Activated CD8-positive, alpha-beta T cell treated with anti-CD3 and anti-CD28 coated beads for 36 hours (primary cell): ENCODE measurements around the gene ATP2B1. TPM values are rescaled to one million over a fixed set of nuclear protein-coding genes. Genes with fewer than 3 reads are reported as not detected.

ENCODE experiments used
- ATAC-seq: fragments of 200-7000 bp; cut with Tn5 transposase; one replicate; pipeline ENCODE4 v1.10.0; 2021; ENCODE audit warnings: mild to moderate bottlenecking, moderate library complexity
- CTCF ChIA-PET: fragments of 350-600 bp; sonication (Branson Sonifier 250); formaldehyde crosslinking; loops from one replicate; lab custom pipeline; 2021; ENCODE audit warnings: antibody characterized with exemption; lab: Charles Lee
- POLR2A ChIA-PET: fragments of 350-600 bp; sonication (Branson Sonifier 250); formaldehyde crosslinking; loops from one replicate; lab custom pipeline; 2021; ENCODE audit warnings: antibody characterized with exemption; lab: Charles Lee
- DNase-seq: peaks from one replicate; pipeline ENCODE4 v3.0.0-alpha.2; 2020
- H3K27ac Mint-ChIP-seq: one replicate; pipeline ENCODE4 v1.8.0; 2021; ENCODE audit warnings: mild to moderate bottlenecking, mixed read lengths
- H3K27me3 Mint-ChIP-seq: one replicate; pipeline ENCODE4 v1.8.0; 2021; ENCODE audit warnings: mixed read lengths
- H3K36me3 Mint-ChIP-seq: one replicate; pipeline ENCODE4 v1.8.0; 2021; ENCODE audit warnings: low read depth, mixed read lengths
- H3K4me1 Mint-ChIP-seq: one replicate; pipeline ENCODE4 v1.8.0; 2021; ENCODE audit warnings: low read depth, mixed read lengths
- H3K4me3 Mint-ChIP-seq: one replicate; pipeline ENCODE4 v1.8.0; 2021; ENCODE audit warnings: mild to moderate bottlenecking, moderate library complexity, mixed read lengths
- H3K9me3 Mint-ChIP-seq: one replicate; pipeline ENCODE4 v1.8.0; 2021; ENCODE audit warnings: mixed read lengths
- intact Hi-C: fragments of 100-400 bp; cut with micrococcal nuclease; formaldehyde crosslinking; loops from one replicate; pipeline ENCODE4 v1.10.0; 2022
- total RNA-seq, 2 experiments: library from RNA; stranded (reverse); gene quantifications; one replicate each; pipeline ENCODE4 v1.2.3, GENCODE V29; 2021
- TF ChIP-seq, protein P1 (sequence below): fragments of 200-600 bp; IDR thresholded peaks from one replicate; pipeline ENCODE4 v1.8.0; 2022; ENCODE audit warnings: antibody characterized with exemption, mild to moderate bottlenecking

Gene ATP2B1
- total RNA-seq, 2 experiments from 2014 or later = 20.8 to 26.2 TPM

DNA sequence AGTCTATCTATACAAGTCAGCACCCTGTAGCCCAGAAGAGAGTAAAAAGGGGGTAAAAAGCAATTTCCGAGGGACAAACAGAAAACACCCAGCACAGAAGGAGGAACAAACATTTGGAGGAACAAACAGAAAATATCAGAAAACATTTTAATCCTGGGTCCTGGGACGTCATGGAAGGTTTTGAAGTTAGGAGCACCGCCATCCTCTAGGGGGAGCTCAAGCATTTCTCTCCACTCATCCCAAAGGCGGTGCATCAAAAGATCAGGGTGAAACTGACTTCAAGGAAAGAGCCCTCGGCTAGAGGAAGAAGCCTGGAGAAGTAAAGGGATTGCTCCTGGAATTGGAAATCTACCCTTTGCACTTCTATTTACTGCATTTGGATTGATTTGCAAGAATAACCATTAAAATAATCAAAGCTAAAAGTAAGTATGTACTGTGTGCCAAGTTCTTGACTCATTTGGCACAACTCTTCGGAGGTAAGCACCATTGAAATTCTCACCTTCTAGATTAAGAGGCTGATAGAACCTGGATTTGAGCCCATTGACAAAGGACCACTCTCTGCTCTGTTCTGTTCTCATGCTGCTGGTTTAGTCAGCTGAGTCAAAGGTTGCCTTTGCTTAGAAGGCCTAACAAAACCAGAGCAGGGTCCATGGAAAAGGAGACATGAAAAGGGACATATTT lies 165.6 kb downstream of the ATP2B1 start:
- H3K36me3 Mint-ChIP-seq = no peaks in the 10 kb centered on the region
- no peaks in the 10 kb centered on the region for H3K27me3 Mint-ChIP-seq
- H3K9me3 Mint-ChIP-seq = no peaks in the 10 kb centered on the region
- intact Hi-C loops = loop anchor here (5.0 kb wide), 3 partner anchors 419 to 1309 kb away; no protein-coding TSS in a partner anchor
- H3K4me1 Mint-ChIP-seq = peaks cover 6% of the 10 kb centered on the region
- no peak overlapping the region for H3K27ac Mint-ChIP-seq
- peak; percentile 80 for DNase-seq
- ChIA-PET POLR2A (interaction anchor here (0.9 kb wide), 1 partner anchor 66 kb away, joined by 3 read pairs; no protein-coding TSS in a partner anchor), CTCF (interaction anchor here (0.6 to 3.3 kb wide), 43 partner anchors 9 to 1311 kb away, joined by 3 to 26 read pairs (median 4); partner anchors contain the start of genes ATP2B1 and GALNT4)
- TF ChIP-seq, protein P1, sequence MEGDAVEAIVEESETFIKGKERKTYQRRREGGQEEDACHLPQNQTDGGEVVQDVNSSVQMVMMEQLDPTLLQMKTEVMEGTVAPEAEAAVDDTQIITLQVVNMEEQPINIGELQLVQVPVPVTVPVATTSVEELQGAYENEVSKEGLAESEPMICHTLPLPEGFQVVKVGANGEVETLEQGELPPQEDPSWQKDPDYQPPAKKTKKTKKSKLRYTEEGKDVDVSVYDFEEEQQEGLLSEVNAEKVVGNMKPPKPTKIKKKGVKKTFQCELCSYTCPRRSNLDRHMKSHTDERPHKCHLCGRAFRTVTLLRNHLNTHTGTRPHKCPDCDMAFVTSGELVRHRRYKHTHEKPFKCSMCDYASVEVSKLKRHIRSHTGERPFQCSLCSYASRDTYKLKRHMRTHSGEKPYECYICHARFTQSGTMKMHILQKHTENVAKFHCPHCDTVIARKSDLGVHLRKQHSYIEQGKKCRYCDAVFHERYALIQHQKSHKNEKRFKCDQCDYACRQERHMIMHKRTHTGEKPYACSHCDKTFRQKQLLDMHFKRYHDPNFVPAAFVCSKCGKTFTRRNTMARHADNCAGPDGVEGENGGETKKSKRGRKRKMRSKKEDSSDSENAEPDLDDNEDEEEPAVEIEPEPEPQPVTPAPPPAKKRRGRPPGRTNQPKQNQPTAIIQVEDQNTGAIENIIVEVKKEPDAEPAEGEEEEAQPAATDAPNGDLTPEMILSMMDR = peak; percentile 81
- peak; percentile 86 for ATAC-seq
- no peak overlapping the region for H3K4me3 Mint-ChIP-seq

DNA sequence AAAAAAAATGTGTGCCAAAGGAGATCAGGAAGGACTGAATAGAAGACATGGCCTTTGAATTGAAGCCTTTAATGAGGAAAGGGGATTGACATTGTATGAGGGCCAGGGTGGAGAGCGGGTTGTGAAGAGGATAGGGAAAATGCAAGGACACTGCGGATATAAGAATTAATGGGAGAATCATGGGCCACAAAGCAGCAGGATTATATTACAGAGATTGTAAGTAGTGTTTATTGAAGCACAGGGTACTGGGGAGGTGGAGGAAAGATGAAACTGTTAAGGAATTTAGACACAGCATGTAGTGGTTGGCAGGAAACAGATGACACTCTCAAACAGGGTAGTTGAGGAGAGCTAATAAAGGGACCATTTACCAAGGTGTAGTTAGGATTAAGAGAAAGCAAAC lies 166.4 kb downstream of the ATP2B1 start:
- Mint-ChIP-seq H3K4me3 (no peak overlapping the region), H3K4me1 (peaks cover 6% of the 10 kb centered on the region), H3K36me3 (no peaks in the 10 kb centered on the region), H3K27me3 (no peaks in the 10 kb centered on the region), H3K9me3 (no peaks in the 10 kb centered on the region), H3K27ac (no peak overlapping the region)
- no peak for DNase-seq
- POLR2A ChIA-PET = no interaction called here
- ATAC-seq = no peak
- intact Hi-C loops = loop anchor here (5.0 kb wide), 3 partner anchors 420 to 1310 kb away; no protein-coding TSS in a partner anchor
- TF ChIP-seq, protein P1 = no peak
- CTCF ChIA-PET = interaction anchor here (0.7 to 3.3 kb wide), 22 partner anchors 10 to 720 kb away, joined by 3 to 26 read pairs (median 5); partner anchors contain the start of genes ATP2B1 and GALNT4

DNA sequence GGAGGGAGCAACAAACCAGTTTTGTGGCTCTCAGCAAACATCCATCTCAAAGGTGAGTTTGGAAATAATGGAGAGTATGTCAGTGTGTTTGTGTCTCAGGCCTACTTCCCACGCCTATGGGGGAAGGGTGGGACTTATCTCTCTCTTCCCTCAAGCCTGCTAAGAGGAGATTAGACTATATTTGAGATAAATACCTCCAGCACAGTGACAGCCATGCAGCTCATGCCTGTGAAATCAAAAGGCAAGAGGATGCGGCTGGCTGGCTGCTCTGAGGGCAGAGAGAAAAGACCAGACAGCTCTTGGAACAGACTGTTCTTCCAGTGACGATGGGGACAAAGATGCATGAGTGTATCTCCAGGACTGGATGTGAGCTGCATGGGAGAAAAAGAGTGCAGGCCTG lies 168.1 kb downstream of the ATP2B1 start:
- Mint-ChIP-seq H3K4me3 (no peak overlapping the region), H3K27me3 (no peaks in the 10 kb centered on the region), H3K9me3 (no peaks in the 10 kb centered on the region), H3K36me3 (no peaks in the 10 kb centered on the region), H3K27ac (no peak overlapping the region), H3K4me1 (peaks cover 4% of the 10 kb centered on the region)
- POLR2A ChIA-PET = interaction anchor here (0.5 kb wide), 1 partner anchor 72 kb away, joined by 3 read pairs; no protein-coding TSS in a partner anchor
- intact Hi-C loops = loop anchor here (5.0 kb wide), 3 partner anchors 422 to 1312 kb away; no protein-coding TSS in a partner anchor
- ATAC-seq (no peak), DNase-seq (no peak)
- TF ChIP-seq, protein P1 = no peak
- CTCF ChIA-PET = interaction anchor here (1.1 to 1.5 kb wide), 3 partner anchors 16 to 35 kb away, joined by 3 to 4 read pairs (median 3); partner anchors contain the start of gene GALNT4

DNA sequence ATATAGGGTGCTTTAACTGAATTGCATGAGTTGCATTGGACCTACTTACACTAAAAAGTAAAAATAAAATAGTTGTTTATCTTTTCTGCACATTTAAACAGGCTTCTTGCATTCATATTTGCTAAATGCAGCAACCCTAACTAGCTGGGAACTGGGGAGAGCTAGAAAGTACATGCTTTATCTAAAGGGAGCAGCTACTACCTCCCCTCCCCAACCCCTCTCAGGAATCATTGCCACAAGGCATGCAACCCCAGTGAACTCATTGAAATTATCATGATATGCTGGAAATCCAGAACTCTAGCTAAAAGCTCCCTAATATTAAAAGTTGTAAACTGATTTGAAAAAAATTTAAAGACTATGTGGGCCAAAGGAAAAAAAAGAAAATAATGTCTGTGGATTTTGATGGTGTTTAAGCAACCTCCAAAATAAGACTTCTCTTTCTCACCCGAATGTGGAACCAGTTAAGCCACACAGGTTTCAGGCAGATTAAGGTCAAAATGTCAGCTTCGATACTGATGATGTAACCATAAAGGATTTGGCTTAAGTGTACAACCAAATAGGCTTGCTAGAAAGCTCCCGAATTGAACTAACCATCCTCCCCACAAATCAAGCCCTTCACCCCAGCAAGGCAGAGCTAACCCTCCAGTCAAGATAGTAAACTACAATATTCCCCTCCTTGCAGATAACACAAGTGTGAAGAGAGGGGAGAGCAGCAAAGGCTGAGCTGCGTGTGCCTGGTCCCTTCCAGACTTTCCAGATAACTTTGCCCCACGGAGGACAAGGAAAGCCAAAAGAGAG lies 169.0 kb downstream of the ATP2B1 start:
- ATAC-seq = no peak

More for the DNA sequence above, 169.0 kb downstream of the ATP2B1 start:
- TF ChIP-seq, protein P1 = no peak
- no peak for DNase-seq
- intact Hi-C loops = loop anchor here (5.0 kb wide), 3 partner anchors 423 to 1313 kb away; no protein-coding TSS in a partner anchor
- Mint-ChIP-seq H3K4me1 (peaks cover 4% of the 10 kb centered on the region), H3K9me3 (no peaks in the 10 kb centered on the region), H3K4me3 (no peak overlapping the region), H3K27me3 (no peaks in the 10 kb centered on the region), H3K36me3 (no peaks in the 10 kb centered on the region), H3K27ac (no peak overlapping the region)
- ChIA-PET CTCF (interaction anchor here (0.8 to 1.5 kb wide), 7 partner anchors 9 to 563 kb away, joined by 3 to 4 read pairs (median 3); partner anchors contain the start of gene GALNT4), POLR2A (no interaction called here)
